Activated CD8-positive, alpha-beta memory T cell treated with anti-CD3 and anti-CD28 coated beads for 36 hours (primary cell): ENCODE data around the gene PYGO2. TPM values are rescaled to one million over a fixed set of nuclear protein-coding genes. Genes with fewer than 3 reads are reported as not detected.

Source experiments
- CTCF ChIA-PET: fragments of 350-600 bp; sonication (Branson Sonifier 250); formaldehyde crosslinking; loops from one replicate; lab custom pipeline; 2021; ENCODE audit warnings: antibody characterized with exemption; lab: Charles Lee
- POLR2A ChIA-PET: fragments of 350-600 bp; sonication (Branson Sonifier 250); formaldehyde crosslinking; loops from one replicate; lab custom pipeline; 2021; ENCODE audit warnings: antibody characterized with exemption; lab: Charles Lee
- total RNA-seq, 2 experiments: library from RNA; stranded (reverse); gene quantifications; one replicate each; pipeline ENCODE4 v1.2.3, GENCODE V29; 2021

PYGO2 gene
- total RNA-seq, 2 experiments from 2014 or later, result 28.7 to 30.1 TPM

GRCh38 chr1:154972517-154973343 lies 11.1 kb upstream of the PYGO2 start:
- CTCF ChIA-PET, result interaction anchor here (0.9 to 2.2 kb wide), 6 partner anchors 10 to 26 kb away, joined by 3 to 15 read pairs (median 5); partner anchors contain the start of genes FLAD1 and PYGO2
- POLR2A ChIA-PET, result interaction anchor here (1.0 kb wide), 1 partner anchor 27 kb away, joined by 5 read pairs; no protein-coding TSS in a partner anchor

- CTCF ChIA-PET, result interaction anchor here (1.0 to 2.2 kb wide), 4 partner anchors 10 to 79 kb away, joined by 3 to 15 read pairs (median 6); partner anchors contain the start of genes ADAM15 and PYGO2
Observed at GRCh38 chr1:154972213-154972516, 10.6 kb upstream of the PYGO2 start.

DNA sequence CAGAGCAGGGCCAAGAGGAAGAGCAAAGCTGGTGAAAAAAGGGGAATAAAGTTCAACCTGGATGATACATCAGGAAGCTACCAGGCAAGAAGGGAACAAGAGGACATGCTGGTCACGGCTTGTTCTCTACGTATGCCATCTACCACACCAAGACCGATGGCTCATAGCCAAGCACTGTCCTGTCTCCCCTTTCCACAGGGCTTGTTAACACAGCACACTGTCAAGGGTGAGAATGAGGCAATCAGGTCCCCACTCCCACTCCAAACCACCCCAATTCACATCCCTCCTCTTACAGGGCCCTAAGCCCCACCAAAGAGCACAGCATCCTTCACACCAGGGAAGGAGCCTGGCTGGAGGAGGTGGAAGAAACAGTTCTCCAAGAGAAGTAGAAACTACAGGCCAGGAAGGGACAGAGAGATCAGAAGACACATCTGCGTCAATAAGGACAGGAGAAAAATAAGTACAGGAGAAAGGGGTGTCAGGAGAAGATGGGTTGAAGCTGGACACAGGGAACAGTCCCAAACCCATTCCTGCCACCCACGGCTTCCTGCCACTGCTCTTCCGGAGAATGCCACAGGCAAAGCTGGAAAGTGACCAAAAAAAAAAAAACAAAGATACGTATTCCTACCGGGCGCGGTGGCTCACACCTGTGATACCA lies 9.9 kb upstream of the PYGO2 start:
- ChIA-PET POLR2A (interaction anchor here (1.0 kb wide), 1 partner anchor 10 kb away, joined by 3 read pairs; the partner anchor contains the start of gene PYGO2), CTCF (interaction anchor here (0.8 to 2.2 kb wide), 5 partner anchors 9 to 79 kb away, joined by 3 to 15 read pairs (median 4); partner anchors contain the start of genes ADAM15 and PYGO2)

More at GRCh38 chr1:154972213-154972516, 10.6 kb upstream of the PYGO2 start:
- POLR2A ChIA-PET, result no interaction called here

DNA sequence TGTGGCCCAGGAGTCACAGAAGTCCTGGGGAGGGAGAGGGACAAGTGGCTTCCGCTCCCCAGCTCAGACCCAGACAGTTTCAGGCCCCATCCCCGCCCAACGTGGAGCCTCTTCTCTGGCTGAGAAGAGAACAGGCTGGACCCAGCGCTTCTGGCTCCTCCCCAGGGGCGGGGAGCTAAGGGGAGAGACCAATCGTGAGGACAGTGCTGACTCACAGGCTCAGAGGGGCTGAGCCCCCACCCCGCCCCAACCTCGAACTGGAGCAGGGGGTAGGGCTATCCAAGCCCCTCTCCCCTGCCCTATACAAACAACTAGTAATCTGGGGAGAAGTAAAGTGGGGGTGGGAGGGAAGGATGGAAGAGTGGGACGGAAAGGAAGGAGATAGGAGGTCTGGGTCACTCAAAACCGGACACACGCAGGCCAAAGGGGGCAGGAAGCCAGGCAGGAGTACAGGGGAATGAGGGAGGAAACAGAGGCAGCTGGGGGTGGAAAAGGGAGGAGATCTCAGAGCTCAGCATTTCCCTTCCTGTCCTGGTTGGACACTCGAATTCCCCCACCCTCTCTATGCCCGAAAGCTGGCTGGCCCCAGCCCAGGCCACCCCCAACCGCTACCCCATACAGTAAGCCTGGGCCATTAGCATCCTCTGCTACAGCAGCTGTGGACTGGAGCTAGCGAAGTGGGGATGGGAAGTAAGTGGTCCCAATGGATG lies 9.2 kb upstream of the PYGO2 start, which contains the start of gene SHC1:
Gene SHC1, minus strand, starts transcription at position 117 of the 710 bp plus-strand sequence. CDS start 221 bp downstream, outside the sequence.
- CTCF ChIA-PET, result interaction anchor here (0.8 to 2.2 kb wide), 5 partner anchors 8 to 80 kb away, joined by 3 to 15 read pairs (median 4); partner anchors contain the start of genes ADAM15 and PYGO2
- POLR2A ChIA-PET, result interaction anchor here (1.0 kb wide), 1 partner anchor 9 kb away, joined by 3 read pairs; the partner anchor contains the start of gene PYGO2

GRCh38 chr1:154969860-154970452 lies 8.4 kb upstream of the PYGO2 start:
- ChIA-PET CTCF (interaction anchor here (1.0 to 2.2 kb wide), 4 partner anchors 8 to 29 kb away, joined by 4 to 11 read pairs (median 4); partner anchors contain the start of gene FLAD1), POLR2A (interaction anchor here (0.9 kb wide), 1 partner anchor 9 kb away, joined by 4 read pairs; no protein-coding TSS in a partner anchor)

GRCh38 chr1:154969246-154969645 lies 7.7 kb upstream of the PYGO2 start:
- POLR2A ChIA-PET, result interaction anchor here (0.9 kb wide), 1 partner anchor 8 kb away, joined by 4 read pairs; no protein-coding TSS in a partner anchor
- CTCF ChIA-PET, result interaction anchor here (1.0 to 2.0 kb wide), 2 partner anchors 14 to 18 kb away, joined by 4 to 5 read pairs; partner anchors contain the start of gene FLAD1

DNA sequence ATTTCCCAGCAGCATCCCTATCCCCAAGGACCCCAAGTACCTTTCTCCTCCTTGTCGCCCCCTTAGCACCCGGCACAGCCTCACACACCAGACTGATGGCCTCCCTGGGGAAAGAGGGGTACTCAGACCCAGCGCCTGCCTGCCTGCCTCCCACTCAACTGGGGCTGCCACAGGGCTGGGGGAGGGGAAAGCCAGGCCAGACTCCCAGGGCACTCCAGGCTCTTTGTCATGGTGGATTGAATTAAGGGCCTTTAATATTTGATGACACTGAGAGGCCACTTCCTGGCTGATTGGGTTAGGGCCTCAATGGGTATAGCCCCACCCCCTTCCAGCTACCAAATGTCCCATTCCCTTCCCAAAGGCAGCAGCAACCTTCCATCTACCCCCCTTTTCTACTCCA lies 7.1 kb upstream of the PYGO2 start:
- POLR2A ChIA-PET, result no interaction called here

DNA sequence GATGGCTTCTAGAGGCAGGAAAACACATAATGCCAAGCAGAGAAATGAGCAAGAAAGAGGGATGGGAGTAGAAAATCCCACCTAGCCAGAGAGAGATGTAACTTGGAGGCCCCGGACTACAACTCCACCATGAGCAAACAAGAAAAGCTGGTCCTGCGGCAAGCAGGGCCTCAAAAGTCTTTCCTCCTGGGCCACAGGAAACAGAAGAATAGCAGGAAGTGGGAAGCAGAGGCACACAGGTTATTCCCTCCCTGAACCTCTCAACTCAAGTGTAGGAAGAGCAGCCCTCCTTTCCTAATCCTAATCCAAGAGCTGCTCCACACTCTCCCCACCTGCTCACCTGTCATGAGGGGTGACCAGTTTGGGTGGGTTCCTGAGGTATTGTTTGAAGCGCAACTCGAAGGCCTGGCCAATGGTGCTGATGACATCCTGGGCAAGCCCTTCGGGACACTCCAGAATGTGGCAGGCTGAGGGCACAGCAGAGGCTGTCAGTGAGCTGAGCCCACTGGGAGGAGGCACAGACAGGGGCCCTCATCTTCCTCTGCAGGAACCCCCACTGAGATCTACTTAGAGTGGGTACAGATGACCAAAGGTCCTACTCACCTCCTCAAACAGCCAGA lies 5.9 kb upstream of the PYGO2 start:
- ChIA-PET POLR2A (no interaction called here), CTCF (interaction anchor here (1.4 kb wide), 1 partner anchor 31 kb away, joined by 4 read pairs; no protein-coding TSS in a partner anchor)

More for the DNA sequence above, 7.1 kb upstream of the PYGO2 start:
- CTCF ChIA-PET, result interaction anchor here (1.0 to 2.0 kb wide), 2 partner anchors 15 to 17 kb away, joined by 4 to 5 read pairs; partner anchors contain the start of gene FLAD1

DNA sequence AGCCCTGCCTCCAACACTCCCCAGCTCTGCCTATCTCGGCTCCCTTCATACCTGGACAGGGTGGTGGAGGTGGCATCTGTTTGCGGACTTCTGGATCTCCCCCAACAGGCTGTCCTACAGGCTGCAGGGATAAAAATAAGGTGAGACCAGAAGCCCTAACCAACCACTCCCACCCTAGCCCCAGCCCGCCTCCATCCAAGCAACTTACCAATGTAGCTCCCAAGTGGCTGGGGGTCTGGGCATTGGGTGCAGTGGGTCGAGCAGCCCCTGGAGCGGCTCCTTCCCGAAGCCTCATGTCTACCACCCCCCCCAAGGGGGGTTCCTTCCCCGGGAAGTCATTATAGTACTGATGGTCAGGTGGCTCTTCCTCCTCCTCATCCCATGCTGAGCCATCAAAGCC lies 4.5 kb upstream of the PYGO2 start:
- CTCF ChIA-PET, result interaction anchor here (0.6 to 1.4 kb wide), 2 partner anchors 10 to 33 kb away, joined by 3 to 4 read pairs; partner anchors contain the start of gene PBXIP1
- POLR2A ChIA-PET, result interaction anchor here (0.6 kb wide), 1 partner anchor 340 kb away, joined by 3 read pairs; no protein-coding TSS in a partner anchor

DNA sequence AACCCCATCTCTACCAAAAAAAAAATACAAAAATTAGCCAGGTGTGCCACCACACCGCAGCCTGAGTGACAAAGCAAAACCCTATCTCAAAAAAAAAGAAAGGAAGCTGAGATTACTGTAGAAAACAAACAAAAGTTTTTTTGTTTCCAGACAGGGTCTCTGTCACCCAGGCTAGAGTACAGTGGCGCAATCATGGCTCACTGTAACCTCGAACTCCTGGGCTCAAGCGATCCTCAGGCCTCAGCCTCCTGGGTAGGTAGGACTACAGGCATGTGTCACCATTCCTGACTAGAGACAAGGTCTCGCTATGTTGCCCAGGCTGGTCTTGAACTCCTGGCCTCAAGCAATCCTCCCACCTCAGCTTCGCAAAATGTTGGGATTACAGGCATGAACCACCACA lies 2.8 kb upstream of the PYGO2 start:
- POLR2A ChIA-PET, result interaction anchor here (0.6 kb wide), 1 partner anchor 32 kb away, joined by 3 read pairs; no protein-coding TSS in a partner anchor
- CTCF ChIA-PET, result interaction anchor here (0.7 to 1.8 kb wide), 3 partner anchors 12 to 80 kb away, joined by 3 to 8 read pairs (median 3); no protein-coding TSS in a partner anchor

GRCh38 chr1:154963643-154964042 lies 2.1 kb upstream of the PYGO2 start:
- POLR2A ChIA-PET, result no interaction called here
- CTCF ChIA-PET, result interaction anchor here (1.8 kb wide), 1 partner anchor 35 kb away, joined by 8 read pairs; no protein-coding TSS in a partner anchor

GRCh38 chr1:154962795-154963330 lies 1.3 kb upstream of the PYGO2 start:
- CTCF ChIA-PET, result interaction anchor here (1.3 to 2.4 kb wide), 5 partner anchors 7 to 122 kb away, joined by 4 to 15 read pairs (median 6); partner anchors contain the start of gene SHC1
- POLR2A ChIA-PET, result interaction anchor here (1.8 kb wide), 1 partner anchor 37 kb away, joined by 5 read pairs; no protein-coding TSS in a partner anchor

DNA sequence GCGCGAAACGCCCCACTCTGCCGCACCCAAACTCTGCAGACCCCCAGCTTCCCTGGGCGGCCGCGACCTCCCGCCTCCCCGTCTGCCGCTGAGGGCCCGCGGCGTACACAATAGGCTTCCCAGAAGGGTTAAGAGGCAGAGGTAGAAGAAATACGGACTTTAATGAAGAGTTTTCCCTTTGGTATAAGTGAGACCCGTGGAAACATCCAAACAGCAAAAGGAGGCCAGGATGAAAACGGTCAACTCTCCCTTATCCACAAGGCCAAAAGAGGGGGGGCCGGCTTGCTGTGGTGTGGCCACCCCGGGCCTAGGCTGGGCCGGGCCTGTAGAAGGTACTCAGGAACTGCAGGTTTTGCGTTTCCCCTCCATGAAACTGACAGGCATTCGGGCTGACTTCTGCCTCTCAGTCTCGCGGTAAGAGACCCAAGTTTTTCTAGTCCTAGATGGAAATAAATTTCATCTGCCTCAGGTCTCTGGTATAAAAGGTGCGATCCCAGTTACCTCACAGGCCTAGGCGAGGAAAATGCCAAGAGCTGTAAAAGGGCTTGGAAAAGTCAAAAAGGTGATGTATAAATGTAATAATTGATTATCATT lies 671 bp upstream of the PYGO2 start:
- ChIA-PET CTCF (interaction anchor here (0.6 to 2.4 kb wide), 11 partner anchors 8 to 123 kb away, joined by 3 to 15 read pairs (median 7); partner anchors contain the start of genes LENEP, PMVK and SHC1), POLR2A (interaction anchor here (0.7 to 1.8 kb wide), 3 partner anchors 9 to 37 kb away, joined by 3 to 5 read pairs (median 4); partner anchors contain the start of genes CKS1B and SHC1)

- ChIA-PET CTCF (interaction anchor here (0.7 to 2.4 kb wide), 12 partner anchors 11 to 136 kb away, joined by 3 to 15 read pairs (median 6); partner anchors contain the start of gene LENEP), POLR2A (interaction anchor here (0.5 to 1.8 kb wide), 3 partner anchors 14 to 1016 kb away, joined by 3 to 5 read pairs (median 4); partner anchors contain the start of gene CKS1B)
Observed at GRCh38 chr1:154960446-154961136, 991 bp downstream of the PYGO2 start.

GRCh38 chr1:154959426-154959780 lies 2.2 kb downstream of the PYGO2 start:
- ChIA-PET CTCF (interaction anchor here (1.0 to 1.7 kb wide), 3 partner anchors 38 to 58 kb away, joined by 4 to 7 read pairs (median 4); no protein-coding TSS in a partner anchor), POLR2A (interaction anchor here (0.7 kb wide), 1 partner anchor 41 kb away, joined by 6 read pairs; no protein-coding TSS in a partner anchor)
